Right renal cortex interstitium (tissue), 3 donors: ENCODE results near the gene KANSL2. TPM values are rescaled to one million over a fixed set of nuclear protein-coding genes. Genes with fewer than 3 reads are reported as not detected.
"Not testable (repeated sequence)": the region's sequence is repeated elsewhere in the genome, so short reads cannot be mapped to it uniquely, and the experiment has no call there.

ENCODE experiments used
- DNase-seq, 3 donors: peaks; one replicate each; pipeline ENCODE4 v3.0.0-alpha.2; 2013; ENCODE audit warnings: low read depth in 3 of 3, low spot score in 2 of 3
- polyA plus RNA-seq, 3 donors: library from polyadenylated mRNA; unstranded; fragments of 120-200 nt; gene quantifications; one replicate each; pipeline ENCODE4 v1.2.1, GENCODE V29; 2013; ENCODE audit not compliant: insufficient read length in 3 of 3

KANSL2 gene, protein sequence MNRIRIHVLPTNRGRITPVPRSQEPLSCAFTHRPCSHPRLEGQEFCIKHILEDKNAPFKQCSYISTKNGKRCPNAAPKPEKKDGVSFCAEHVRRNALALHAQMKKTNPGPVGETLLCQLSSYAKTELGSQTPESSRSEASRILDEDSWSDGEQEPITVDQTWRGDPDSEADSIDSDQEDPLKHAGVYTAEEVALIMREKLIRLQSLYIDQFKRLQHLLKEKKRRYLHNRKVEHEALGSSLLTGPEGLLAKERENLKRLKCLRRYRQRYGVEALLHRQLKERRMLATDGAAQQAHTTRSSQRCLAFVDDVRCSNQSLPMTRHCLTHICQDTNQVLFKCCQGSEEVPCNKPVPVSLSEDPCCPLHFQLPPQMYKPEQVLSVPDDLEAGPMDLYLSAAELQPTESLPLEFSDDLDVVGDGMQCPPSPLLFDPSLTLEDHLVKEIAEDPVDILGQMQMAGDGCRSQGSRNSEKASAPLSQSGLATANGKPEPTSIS
- 10 to 100 TPM; 55.2 to 57.6 (median 55.8) TPM for polyA plus RNA-seq

DNA sequence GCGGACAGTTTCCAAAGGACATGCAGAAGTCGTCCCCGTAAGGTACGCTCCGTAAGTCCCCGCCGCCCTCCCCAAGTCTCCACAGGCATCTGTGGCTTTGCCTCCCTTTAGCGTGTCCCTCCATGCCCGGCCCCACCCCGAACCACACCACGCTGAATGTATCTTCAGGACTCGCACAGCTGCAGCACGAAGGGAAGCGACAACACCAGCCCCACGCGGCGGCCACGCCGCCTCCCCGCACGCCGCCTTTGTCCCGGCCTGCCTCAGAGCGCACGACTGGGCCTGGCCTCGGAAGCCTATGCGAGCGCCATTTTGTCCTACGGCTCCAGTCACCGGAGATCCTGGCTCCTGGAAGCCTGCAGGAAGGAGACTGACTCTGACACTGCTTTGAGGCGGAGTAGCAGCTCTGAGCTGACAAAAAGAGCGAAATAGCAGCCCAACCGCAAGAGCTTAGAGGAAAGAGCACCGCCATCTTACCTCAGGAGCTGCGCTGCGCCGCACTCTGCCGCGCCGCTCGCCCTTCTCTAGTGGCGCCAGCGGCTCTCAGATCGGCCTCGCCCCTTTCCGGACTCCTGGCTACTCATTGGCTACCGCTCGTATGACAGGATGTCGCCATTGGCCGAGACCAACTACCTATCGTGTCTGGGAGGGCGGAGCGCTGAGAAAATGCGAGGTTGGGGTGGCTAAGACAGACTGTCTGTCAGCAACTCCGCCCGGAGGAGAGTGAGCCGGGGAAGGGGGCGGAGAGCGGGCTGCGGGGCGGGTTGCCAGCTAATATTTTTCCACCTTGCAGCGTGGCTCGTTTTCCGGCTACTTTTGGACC lies at the start of gene KANSL2:
TSS of gene KANSL2 (minus strand) at position 529 of the 823 bp plus-strand sequence. CDS start 606 bp downstream, outside the sequence.
- peak; percentile 94 to 97 (median 94) for DNase-seq

DNA sequence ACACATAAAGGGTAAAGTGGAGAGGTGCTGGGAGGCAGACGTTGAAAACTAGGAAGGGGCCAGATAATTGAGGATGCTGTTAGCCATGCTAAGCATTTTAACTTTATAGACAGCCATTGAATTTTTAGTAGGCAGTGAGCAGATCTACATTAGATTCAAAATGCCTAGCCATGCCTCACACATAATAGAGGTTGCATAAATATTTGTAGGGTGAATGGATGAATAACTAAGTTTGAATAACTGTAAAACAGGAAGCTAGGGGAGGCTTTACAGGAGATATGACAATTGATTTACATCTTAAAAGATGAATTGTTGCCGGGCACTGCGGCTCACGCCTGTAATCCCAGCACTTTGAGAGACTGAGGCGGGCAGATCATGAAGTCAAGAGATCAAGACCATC lies 46.8 kb upstream of the KANSL2 start:
- DNase-seq, result no peak

DNA sequence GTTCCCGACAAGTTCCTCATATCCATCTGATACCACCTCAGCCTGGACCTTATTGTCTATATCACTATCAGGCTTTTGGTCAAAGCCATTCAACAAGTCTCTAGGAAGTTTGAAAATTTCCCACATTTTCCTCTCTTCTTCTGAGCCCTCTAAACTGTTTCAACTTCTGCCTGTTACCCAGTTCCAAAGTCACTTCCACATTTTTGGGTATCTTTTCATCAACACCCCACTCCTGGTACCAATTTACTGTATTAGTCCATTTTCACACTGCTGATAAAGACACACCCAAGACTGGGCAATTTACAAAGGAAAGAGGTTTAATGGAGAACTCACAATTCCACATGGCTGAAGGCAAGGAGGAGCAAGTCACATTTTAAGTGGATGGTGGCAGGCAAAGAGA lies 38.7 kb upstream of the KANSL2 start:
- DNase-seq, result not testable (repeated sequence)

DNA sequence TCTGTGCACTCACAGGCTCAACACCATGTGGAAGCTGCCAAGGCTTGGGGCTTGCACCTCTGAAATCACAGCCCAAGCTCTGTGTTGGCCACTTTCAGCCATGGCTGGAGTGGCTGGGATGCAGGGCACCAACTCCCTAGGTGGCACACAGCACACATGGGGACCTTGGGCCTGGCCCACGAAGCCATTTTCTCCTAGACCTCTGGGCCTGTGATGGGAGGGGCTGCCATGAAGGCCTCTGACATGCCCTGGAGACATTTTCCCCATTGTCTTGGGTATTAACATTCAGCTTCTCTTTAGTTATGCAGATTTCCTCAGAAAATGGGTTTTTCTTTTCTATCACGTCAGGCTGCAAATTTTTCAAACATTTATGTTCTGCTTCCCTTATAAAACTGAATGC lies 38.1 kb upstream of the KANSL2 start:
- DNase-seq, result not testable (repeated sequence)

DNA sequence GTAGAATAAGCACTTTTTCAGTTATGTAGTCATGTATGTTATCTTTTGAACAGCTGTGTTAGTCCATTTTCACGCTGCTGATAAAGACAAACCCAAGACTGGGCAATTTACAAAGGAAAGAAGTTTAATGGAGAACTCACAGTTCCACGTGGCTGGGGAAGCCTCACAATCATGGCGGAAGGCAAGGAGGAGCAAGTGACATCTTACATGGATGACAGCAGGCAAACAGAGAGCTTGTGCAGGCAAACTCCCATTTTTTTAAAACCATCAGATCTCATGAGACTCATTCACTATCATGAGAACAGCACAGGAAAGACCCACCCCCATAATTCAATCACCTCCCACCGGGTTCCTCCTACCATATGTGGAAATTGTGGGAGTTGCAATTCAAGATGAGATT lies 37.0 kb upstream of the KANSL2 start:
- not testable (repeated sequence) for DNase-seq

DNA sequence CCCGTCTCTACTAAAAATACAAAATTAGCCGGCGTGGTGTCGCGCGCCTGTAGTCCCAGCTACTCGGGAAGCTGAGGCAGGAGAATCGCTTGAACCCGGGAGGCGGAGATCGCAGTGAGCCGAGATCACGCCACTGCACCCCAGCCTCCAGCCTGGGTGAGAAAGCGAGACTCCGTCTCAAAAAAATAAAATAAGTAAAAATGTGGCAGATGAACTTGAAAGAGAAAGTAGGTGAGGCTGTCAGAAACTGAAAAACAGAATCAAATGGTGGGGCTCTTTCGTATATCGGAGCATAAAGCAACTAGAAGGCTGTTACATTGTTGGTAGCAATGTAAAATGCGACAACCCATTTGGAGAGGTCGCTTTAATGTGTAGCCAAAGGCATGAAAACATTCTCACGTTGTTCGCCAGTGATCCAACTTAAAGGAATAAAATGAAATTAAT lies 35.2 kb upstream of the KANSL2 start:
- peak in 1 of 3 donors; percentile 23 for DNase-seq

DNA sequence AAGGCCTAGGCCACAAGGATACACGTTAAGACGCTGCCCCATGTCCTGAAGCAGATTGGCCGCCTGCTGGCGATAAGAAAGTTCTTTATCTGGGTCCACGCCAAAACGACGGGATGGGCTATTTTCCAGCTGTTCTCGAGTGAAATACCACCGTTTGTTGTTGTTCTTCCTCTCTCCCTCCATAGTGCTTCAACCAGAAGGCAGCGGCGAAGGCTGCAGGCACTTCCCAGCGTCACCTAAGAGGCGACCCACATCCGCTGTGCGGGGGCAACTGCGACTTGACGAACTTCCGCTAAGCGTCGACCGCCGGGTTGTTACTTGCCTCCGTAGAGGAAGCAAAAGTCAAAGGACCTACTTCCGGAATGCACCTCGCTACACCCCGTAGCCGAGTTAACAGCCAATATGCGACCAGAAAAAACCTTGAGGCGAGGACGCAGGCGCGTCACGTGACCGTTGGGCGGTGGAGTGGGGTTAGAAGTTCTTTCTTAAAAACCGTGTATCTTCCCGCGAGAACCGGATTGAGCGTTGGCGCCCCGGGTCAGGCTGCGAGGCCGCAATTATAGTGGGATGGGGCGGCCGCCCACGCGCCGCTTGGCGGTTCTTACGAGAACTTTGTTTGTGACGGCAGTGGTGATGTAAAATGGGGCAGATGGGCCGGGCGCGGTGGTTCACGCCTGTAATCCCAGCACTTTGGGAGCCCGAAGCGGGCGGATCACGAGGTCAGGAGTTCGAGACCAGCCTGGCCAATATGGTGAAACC lies 34.6 kb upstream of the KANSL2 start, which contains the start of gene CCNT1:
TSS of gene CCNT1 (minus strand) at position 215 of the 759 bp plus-strand sequence. CDS start at position 183, 32 bp downstream.
- peak; percentile 96 to 98 (median 97) for DNase-seq

DNA sequence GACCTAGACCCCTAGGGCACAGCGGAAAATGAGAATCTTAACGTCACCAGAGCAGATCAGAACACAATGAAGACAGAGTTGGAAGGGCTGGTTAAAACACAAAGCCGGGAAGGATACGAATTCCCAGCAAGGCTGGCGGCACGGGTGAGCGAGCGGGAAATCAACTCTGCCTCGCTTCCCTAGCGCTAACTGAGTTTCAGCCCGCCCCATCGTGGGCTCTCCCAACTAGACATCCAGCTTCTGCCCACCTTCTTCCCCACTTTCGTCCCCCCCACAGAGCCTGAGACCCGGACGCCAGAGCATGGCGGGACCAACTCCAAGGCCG lies 34.1 kb upstream of the KANSL2 start:
- DNase-seq, result no peak

DNA sequence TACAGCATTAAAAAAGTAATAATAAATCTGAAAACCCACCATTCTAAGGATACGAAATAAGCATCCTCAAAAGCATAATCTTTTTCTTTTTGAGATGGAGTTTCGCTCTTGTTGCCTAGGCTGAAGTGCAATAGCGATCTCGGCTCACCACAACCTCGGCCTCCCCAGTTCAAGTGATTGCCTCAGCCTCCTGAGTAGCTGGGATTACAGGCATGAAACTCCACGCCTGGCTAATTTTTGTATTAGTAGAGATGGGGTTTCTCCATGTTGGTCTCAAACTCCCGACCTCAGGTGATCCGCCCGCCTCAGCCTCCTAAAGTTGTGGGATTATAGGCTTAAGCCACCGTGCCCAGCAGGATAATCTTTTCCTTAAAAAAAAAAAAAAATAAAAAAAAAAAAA lies 30.2 kb upstream of the KANSL2 start:
- no peak for DNase-seq

DNA sequence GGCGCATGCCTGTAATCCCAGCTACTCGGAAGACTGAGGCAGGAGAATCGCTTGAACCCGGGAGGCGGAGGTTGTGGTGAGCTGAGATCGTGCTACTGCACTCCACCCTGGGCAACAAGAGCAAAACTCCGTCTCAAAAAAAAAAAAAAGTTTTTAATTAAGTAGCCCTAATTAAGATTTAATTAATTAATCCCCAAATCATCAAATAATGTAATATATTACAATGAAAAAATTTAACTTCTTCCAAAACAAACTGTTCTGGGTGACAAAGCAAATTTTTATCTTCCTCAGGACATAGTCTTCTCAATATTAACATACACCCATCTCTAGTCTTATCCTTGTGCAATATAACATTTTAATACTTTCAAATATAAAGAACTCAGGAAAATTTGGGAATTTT lies 16.8 kb upstream of the KANSL2 start:
- DNase-seq, result not testable (repeated sequence)

DNA sequence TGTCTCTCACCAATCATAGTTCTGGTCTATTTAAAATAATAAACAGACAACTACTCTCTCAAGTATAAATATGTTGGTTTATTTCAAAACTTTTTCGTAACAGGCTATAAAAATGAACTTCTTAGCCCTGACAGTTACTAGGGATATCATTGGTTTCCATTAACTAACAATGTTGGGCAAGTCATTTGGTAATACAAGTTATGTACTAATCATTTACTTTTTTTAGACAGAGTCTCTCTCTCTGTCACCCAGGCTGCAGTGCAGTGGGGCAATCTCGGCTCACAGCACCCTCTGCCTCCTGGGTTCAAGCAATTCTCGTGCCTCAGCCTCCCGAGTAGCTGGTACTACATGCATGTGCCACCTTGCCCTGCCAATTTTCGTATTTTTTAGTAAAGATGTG lies 14.6 kb upstream of the KANSL2 start:
- no peak for DNase-seq

DNA sequence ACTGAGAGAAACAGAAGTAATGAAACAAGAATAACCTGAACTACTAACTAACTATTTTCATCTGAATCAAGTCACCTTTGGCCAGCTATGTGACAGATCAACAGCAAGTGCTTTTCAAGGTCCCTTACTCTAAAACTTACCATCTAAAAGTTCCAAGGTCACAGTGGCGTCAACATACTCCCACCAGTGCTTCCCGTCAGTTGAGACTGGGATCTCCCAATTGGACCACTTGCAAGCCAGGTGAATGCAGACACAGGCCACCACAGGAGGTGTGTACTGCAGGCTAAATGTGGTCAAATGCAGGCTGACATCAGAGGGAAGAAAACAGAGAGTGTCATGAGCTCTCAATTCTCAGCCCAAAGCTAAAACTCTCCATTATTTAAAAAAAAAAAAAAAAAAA lies 13.8 kb upstream of the KANSL2 start:
- DNase-seq, result no peak

DNA sequence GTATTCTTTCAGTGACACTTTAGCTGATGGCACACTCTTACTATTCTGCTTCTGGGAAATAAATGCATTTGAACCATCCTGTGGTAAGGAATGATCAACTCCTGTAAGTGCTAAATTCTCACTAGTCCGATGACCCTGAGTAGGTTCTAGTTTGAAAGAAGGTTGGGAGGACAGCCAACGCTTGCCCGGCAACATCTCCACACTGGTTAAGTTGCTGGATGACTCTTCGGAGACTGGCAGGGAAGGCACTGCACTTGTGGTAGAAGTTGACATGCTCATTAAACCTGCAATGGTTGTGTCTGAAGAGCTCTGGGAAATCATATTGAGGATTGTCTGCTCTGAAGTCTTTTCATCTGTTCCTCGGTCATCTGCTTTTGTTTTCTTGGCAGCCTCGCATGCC lies 12.0 kb upstream of the KANSL2 start:
- no peak for DNase-seq

DNA sequence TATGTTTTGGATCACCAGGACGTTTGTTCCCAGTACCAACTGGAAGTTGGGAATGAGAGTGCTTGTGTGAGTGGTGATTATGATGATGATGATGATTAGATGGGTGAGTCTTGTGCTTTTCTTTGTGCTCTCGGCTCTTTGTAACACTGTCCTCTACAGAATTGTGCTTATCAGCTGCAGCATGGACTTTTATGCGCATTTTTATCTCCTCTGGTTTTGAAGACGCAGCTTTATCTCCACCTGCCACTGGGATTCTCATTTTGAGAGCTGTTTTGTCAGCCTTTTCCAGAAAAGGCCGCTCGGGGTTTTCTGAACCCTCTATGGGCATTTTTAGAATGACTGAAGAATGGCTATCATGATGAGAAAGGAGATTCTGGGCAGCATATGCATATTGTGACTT lies 11.5 kb upstream of the KANSL2 start:
- no peak for DNase-seq

DNA sequence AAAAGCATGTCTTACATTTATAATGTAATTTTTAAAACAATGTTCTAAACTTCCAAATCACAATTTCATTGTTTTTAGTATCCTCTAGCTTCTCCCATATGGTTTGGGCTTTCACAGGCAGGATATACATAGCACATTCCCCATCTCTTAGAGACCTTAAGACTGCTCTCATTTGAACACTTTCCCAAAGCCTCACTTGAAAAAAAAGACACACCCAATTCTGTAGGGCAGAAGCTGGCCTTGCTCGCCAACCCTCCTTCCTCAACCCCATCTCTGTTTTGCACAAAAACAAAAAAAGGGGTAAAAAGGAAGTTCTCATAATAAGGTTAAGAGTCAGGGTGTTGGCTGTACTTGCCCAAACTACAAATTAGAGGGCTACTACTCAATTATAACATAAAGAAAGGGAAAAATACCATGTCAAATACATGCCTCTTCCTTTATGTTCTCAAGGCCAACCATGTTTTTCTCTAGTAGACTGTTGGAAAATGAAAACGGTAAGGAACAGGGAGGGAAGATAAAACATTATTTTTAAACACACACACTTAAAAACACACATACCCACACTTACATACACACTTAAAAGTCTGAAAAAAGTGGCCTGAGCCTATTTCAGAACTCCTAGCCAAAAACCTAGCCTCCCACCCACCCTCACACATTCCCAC lies 9.9 kb upstream of the KANSL2 start:
- no peak for DNase-seq

DNA sequence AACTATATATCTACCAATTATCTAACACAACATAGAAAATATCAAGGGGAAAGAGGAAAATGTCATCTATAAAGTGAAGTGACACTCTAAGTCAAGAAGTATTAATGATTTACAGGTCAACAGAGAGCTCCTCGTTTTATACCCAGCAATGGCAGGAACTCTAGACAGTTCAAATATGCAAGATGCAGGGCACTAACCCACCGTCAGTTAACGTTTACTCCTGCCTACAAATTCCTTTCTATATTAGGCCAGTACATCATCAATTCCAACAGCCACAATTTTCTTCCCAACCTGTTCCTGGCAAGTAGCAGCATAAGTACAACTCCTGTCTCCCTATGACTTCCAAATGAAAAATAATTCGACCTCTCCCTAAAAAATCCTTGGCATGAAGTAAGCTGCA lies 9.0 kb upstream of the KANSL2 start:
- no peak for DNase-seq

DNA sequence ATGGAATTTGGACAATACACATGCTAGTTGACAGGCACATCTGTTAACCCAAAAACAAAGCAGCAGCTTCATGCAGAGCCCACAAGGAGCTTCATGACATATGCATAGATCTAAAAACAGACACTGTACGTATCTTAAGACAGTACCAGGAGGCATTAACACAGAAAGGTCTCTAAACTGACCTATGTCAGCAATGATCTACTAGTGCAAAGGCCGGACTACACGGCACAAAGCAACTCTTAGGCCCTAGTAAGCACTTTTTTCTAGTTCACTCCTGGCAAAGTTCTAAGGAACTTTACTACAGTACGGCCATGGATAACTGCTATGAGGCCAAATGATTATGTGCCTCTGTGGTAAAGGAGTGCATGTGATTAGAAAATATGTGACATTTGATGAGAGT lies 8.4 kb upstream of the KANSL2 start:
- DNase-seq, result no peak

DNA sequence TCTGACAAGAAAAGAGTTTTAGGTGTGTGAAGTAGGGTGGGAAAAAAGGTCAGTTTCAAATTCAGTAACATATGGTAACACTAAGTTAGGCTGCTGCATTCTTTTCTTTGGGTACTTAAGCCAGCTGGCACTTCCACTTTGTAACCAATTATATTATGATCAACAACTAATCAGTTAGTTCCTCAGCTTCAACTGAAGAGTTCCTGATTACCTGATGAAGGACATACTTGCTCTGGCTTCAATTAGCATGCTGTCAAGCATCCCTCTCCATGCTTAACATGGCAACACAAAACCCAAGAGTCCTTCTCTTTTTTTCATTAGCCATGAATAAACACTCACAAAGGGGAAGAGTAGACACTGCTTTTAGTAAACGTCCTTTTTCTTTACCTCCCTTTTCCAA lies 6.8 kb upstream of the KANSL2 start:
- DNase-seq, result no peak

DNA sequence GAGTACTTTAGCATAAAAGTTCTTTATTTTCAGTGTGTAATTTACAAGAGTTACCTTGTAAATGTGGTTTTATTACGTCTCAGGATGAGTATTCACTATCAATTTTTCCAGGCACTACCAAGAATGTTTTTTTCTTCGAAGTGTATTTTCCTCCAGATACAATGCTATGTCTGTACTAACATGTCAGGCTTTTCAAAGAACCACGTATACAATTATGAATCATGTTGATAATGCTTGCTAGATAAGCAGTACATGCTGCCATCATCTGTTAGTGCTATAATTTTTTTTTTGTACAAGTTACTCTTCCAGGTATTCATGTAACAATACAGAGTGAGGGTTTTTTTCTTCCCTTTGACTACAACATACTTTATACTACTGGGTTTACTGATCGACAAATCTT lies 5.6 kb upstream of the KANSL2 start:
- DNase-seq, result no peak

DNA sequence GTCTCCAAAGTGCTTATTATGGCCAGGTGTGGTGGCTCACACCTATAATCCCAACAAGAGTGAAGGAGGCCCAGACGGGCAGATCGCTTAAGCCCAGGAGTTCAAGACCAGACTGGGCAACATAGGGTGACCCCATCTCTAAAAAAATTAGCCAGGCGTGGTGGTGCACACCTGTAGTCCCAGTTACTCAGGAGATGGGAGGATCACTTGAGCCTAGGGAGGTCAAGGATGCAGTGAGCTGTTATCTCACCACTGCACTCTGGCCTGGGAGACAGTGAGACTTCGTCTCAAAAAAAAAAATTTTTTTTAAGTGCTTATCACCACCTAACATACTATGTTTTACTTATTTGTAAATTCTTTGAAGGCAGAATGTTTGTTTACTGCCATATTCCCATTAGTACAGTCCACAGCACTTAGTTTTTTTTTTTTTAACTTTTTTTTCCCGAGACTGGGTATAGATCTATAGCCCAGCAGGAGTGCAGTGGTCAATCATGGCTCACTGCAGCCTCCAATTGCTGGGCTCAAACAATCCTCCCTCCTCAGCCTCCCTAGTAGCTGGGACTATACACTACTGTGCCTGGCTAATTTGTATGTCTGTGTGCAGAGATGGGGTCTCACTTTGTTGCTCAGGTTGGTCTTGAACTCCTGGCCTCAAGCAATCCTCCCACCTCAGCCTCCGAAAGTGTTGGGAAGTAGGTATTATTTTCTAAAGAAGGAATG lies 4.7 kb upstream of the KANSL2 start:
- DNase-seq, result no peak
